GM20431 (cell line): ENCODE data around the gene PITHD1.

Experiments used
- in situ Hi-C: fragments of 300-500 bp; cut with MseI, MboI; formaldehyde crosslinking; loops from one replicate; pipeline ENCODE4 v1.15.0; 2020; ENCODE audit warnings: low sequenced_read_pairs; ENCODE audit not compliant: unreplicated experiment

PITHD1 gene

GRCh38 chr1:23796466-23797271 lies 18.5 kb downstream of the PITHD1 start:
- in situ Hi-C loops, result no loop called here

DNA sequence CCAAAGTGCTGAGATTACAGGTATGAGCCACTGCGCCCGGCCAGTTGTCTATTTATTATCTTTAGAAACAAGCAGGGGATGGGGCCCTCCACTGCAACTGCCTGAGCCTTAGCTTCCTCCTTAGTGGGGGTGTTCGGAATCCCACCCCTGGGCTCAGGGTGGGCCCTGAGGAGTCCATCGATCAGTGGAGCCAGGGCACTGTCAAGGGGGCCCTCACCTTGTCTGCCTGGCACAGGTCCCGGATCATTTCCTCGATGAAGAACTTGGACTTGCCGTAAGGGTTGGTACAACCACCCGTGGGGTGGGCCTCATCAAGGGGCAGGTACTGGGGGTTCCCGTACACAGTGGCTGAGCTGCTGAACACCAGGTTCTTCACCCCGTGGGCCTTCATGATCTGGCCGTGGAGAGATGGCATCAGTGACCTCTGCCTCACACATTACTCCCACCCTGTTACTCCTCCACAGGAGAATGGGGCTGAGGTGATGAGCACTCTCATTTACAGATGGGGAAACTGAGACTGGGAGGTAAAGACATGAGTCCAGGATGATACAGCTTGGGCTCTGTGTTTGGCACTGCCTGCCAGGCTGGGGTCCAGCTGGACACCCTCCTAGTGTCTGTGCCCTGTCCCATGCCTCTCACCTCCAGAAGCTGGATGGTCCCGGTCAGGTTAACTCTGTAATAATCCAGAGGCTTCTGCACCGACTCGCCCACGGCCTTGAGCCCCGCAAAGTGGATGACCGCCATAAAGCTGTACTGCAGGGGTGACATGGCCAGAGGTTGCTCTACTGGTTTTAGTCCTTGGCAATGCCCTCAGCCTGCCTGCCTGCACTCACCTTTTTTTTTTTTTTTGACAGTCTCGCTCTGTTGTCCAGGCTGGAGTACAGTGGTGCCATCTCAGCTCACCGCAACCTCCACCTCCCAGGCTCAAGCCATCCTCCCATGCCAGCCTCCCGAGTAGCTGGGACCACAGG lies 19.5 kb downstream of the PITHD1 start:
- in situ Hi-C loops, result no loop called here

GRCh38 chr1:23798662-23799142 lies 20.5 kb downstream of the PITHD1 start:
- in situ Hi-C loops, result no loop called here

DNA sequence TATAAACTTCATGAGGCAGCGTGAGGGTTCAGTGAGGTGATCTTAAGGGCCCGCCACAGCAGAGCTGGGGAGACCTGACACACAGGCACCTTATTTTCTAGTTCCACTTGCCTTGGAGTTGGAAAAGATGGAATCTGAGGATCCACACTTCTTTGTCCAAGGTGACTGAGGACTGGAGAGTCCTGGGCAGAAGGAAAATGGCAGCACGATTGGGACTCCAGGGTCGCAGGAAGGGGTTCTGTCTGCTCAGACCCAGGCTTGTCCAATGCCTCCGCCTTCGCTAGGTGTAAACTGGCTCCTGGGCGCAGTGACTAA lies 21.0 kb downstream of the PITHD1 start:
- in situ Hi-C loops, result no loop called here

- in situ Hi-C loops, result loop anchor here (10.0 kb wide), 1 partner anchor 115 kb away; the partner anchor contains the start of gene CNR2
Observed at GRCh38 chr1:23799570-23800399, 21.6 kb downstream of the PITHD1 start.

DNA sequence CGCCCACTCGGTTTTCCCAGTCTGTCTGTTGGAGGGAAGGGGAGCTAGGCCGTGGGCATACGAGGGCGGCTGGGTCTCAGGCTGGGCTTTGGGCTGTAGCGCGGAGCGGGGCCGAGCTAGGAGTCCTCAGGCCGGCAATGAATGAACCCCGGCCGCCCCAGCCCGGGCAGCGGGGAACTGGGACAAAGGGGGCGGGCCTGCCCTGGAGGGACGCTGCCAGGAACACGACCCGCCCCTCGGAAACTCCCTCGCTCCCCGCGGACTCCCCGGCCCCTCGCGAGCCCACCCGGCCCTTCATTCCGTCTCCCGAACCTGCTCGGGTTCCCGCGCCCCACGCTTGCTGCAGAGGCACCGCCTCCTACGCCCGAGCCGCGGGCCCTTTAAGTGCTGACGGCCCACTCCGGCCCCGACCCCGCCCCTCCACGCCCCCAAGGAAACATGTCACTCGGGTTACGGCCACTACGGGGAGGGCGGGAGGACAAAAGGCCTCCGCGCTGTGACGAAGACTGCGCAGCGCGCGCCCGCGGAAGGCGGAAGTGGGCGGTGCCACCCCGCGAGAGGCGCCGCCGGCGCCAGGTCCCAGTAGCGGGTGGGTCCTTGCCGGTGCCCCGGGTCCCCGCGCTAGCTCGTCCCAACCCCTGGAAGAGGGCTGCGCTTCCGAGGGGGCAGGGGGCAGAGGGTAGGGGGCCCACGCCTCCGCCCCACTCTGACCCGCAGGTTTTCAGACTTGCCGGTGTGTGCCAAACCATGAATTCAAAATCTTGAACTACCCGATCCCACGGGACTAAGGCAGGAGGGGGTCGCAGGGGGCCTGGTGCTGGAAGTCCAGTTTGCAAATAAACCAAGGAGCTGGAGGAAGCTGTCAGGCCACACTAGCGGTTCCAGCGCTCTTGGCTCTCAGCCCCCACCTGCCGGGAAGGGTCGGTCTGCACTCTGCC lies 22.5 kb downstream of the PITHD1 start, which contains the start of gene GALE:
TSS of gene GALE (minus strand) at position 355 of the 938 bp plus-strand sequence. CDS start 1,747 bp downstream, outside the sequence.
- in situ Hi-C loops, result loop anchor here (10.0 kb wide), 1 partner anchor 114 kb away; the partner anchor contains the start of gene CNR2

- in situ Hi-C loops, result loop anchor here (10.0 kb wide), 1 partner anchor 113 kb away; the partner anchor contains the start of gene CNR2
Observed at GRCh38 chr1:23801338-23801748, 23.1 kb downstream of the PITHD1 start.

- in situ Hi-C loops, result loop anchor here (10.0 kb wide), 1 partner anchor 113 kb away; the partner anchor contains the start of gene CNR2
Observed at GRCh38 chr1:23801876-23802275, 23.7 kb downstream of the PITHD1 start.

- in situ Hi-C loops, result loop anchor here (10.0 kb wide), 1 partner anchor 112 kb away; the partner anchor contains the start of gene CNR2
Observed at GRCh38 chr1:23802809-23803342, 24.7 kb downstream of the PITHD1 start.

GRCh38 chr1:23803674-23804073 lies 25.5 kb downstream of the PITHD1 start:
- in situ Hi-C loops, result loop anchor here (10.0 kb wide), 1 partner anchor 111 kb away; the partner anchor contains the start of gene CNR2

DNA sequence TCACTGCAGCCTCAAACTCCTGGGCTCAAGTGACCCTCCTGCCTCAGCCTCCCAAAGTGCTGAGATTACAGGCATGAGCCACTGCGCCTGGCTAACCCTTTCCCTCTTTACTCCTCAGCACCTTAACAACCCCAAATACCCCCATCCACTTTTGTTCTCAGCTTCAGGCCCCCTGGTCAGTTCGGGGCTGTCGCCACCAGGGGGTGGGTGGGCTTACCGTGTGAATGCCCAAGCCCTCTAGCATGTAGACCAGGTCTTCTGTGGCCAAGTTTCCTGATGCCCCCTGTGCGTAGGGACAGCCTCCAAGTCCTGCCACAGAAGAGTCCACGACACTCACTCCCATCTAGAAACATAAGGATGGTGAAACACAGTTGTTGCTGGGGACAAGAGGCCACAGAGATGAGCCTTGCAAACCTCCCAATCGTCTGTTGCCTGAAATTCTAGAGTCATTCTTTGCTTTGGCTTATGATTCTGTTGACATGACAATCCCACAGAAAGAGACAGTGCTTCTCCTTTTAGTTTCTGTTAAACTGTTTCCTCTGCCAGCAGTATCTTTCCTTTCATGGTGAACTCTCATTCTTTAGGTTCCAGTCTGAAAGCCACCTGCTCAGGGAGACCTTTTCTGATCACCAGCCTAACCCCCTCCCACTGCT lies 26.1 kb downstream of the PITHD1 start:
- in situ Hi-C loops, result loop anchor here (10.0 kb wide), 1 partner anchor 110 kb away; the partner anchor contains the start of gene CNR2

DNA sequence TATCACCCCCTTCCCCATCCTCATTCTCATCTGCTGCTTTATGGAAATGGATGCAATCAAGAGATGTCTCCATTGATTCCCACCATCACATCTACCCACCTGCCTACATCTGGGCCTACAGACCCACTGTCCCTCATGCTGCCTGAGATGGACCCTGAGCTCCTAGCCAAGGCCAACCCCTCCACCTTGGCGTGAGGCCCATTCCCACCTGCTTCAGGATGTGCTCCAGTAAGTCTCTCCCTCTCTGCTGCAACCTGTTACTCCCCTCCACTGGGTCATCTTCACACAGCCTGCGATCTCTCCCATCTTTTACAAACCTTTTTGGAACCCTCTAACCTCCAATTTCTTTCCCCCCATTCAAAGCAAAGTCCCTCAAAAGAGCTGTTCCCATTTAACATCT lies 26.8 kb downstream of the PITHD1 start:
- in situ Hi-C loops, result loop anchor here (10.0 kb wide), 1 partner anchor 110 kb away; the partner anchor contains the start of gene CNR2

DNA sequence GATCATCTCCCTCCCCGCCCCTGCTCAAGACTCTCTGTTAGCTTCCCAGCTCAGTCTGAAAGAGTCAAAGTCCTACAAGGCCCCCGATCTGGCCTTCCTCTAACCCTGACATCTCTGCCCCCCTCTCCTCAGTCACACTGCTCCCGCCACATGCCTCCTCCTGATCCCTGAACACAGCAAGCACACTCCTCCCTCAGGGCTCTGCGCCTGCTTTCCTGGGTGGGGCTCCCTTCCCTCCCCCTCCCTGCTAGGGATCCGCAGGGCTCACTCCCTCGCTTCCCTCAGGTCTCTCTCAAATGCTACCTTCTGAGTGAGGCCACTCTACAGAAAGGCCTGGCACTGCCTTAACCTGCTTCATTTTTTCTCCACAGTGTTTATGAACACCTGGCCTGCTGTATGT lies 28.1 kb downstream of the PITHD1 start:
- in situ Hi-C loops, result loop anchor here (10.0 kb wide), 1 partner anchor 109 kb away; the partner anchor contains the start of gene CNR2

- in situ Hi-C loops, result loop anchor here (10.0 kb wide), 1 partner anchor 107 kb away; the partner anchor contains the start of gene CNR2
Observed at GRCh38 chr1:23807453-23807852, 29.2 kb downstream of the PITHD1 start.

DNA sequence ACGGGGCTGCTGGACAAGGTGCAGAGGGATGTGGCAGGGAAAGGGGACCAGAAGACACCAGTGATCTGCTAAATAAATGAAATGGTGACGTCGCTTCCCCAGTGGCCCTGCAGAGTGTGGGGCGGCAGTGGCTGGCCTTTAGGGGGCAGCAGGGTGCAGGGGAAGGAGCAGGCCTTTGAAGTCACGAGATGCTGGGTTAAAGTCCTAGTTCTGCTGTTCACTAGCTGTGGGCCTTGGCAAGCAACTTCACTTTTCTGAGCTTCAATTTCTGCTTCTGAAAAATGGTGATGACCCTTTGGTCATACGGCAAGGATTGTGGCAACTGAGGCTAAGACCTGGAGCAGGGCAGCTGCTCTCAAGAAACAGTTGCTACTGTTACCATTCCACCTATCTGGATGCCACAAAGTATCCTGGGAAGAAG lies 31.5 kb downstream of the PITHD1 start:
- in situ Hi-C loops, result loop anchor here (10.0 kb wide), 1 partner anchor 105 kb away; the partner anchor contains the start of gene CNR2

DNA sequence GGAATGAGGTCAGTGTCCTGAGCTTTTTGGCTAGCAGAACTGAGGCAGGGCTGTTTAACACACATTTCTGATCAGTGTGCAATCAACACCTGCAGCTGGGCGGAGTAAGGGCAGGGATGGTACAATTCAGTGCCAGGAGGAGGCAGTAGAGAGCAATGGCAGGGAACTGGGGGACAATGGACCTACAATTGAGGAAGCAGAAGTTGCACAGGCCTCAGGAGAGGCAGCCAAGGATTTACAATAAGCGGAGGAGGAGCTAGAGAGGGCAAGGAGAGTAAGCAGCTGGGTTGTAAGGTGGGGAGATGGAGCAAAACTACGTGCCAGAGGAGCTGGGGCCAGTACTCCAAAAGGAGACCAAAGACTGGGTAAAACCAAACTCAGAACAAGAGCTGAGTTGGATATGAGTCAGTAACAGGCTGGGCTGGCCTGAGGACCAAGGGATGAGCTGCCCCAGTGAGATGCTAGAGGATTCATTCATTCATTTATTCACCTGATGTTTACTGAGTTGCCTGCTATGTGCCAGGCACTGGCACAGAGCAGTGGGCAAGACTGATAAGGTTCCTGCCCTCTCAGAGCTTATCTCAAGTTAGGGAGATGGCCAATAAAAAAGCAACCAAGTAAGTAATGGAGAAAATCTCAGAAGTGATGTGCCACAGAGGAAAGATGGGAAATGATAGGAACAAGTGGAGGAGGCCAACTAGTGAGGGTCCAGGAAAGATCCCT lies 32.8 kb downstream of the PITHD1 start:
- in situ Hi-C loops, result no loop called here

DNA sequence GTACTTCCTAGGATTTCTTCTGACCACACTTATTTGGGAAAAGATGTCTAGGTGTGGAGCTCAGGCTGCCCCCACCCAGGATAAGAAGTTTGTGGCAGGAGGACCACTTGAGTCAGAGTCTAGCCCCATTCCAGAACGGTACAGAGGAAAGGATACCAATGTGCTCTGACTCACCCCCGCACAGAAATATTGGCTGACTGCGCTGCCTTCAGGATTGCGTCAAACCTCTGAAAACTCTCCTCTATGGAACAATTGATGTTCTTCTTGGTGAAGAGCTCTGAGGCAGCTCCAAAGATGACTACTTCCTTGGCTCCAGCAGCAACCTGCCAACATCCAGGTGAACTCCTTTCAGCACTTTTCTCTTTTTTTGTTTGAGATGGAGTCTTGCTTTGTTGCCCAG lies 35.8 kb downstream of the PITHD1 start:
- in situ Hi-C loops, result no loop called here
